GM12878 (cell line): ENCODE data around the gene GNAT1. TPM values are rescaled to one million over a fixed set of nuclear protein-coding genes. Genes with fewer than 3 reads are reported as not detected.

Experiments used
- CUX1 ChIP-seq: IDR thresholded peaks from 2 replicates; pipeline ENCODE4 v1.6.1; 2012; ENCODE audit warnings: improper control_type of control experiment, low read depth, low read length; ENCODE audit not compliant: insufficient replicate concordance
- IRF5 ChIP-seq: fragments of 450-650 bp; IDR thresholded peaks from 2 replicates; pipeline ENCODE4 v1.6.1; 2017; ENCODE audit warnings: borderline replicate concordance
- polyA plus RNA-seq, 11 experiments: library from polyadenylated mRNA; depleted of rRNA in 4 of 11; unstranded in 6 of 11; stranded (reverse) in 5 of 11; fragments of >200 nt; fragmentation: Nextera tagmentation in 4 of 11; fragmentation: Illumina TruSeq in 1 of 11; extraction: Ambion mirVana in 4 of 11; extraction: Trizol in 1 of 11; gene quantifications; 1 replicate in 1 of 11; 2 replicates in 10 of 11; pipeline versions ENCODE4 v1.2.1 to v1.2.3, GENCODE V29; 2011 to 2016; ENCODE audit warnings: inconsistent platforms in 2 of 11, missing spikeins in 2 of 11, low read depth in 1 of 11
- total RNA-seq, 4 experiments: library from RNA; depleted of rRNA in 3 of 4; stranded (reverse); fragments of >200 nt in 3 of 4; fragmentation: Illumina TruSeq in 1 of 4; extraction: Trizol in 1 of 4; gene quantifications; 2 replicates each; pipeline versions ENCODE4 v1.2.1 to v1.2.3, GENCODE V29; 2013 to 2021
- TF ChIP-seq, protein P1 (sequence below): fragments of 450-650 bp; IDR thresholded peaks from 2 replicates; pipeline ENCODE4 v1.6.1; 2016; ENCODE audit warnings: mild to moderate bottlenecking, moderate library complexity, borderline replicate concordance
- TF ChIP-seq, protein P2 (sequence below): fragments of 450-650 bp; conservative IDR thresholded peaks from 2 replicates; pipeline ENCODE4 v1.6.1; 2017; ENCODE audit warnings: mild to moderate bottlenecking, moderate library complexity

The GNAT1 gene
- total and polyA plus RNA-seq, 10 of the 15 experiments (the other 5 are each of a cell fraction or from before 2014, with no cell fraction given): not detected

- no peak for TF ChIP-seq CUX1
- TF ChIP-seq, protein P1, sequence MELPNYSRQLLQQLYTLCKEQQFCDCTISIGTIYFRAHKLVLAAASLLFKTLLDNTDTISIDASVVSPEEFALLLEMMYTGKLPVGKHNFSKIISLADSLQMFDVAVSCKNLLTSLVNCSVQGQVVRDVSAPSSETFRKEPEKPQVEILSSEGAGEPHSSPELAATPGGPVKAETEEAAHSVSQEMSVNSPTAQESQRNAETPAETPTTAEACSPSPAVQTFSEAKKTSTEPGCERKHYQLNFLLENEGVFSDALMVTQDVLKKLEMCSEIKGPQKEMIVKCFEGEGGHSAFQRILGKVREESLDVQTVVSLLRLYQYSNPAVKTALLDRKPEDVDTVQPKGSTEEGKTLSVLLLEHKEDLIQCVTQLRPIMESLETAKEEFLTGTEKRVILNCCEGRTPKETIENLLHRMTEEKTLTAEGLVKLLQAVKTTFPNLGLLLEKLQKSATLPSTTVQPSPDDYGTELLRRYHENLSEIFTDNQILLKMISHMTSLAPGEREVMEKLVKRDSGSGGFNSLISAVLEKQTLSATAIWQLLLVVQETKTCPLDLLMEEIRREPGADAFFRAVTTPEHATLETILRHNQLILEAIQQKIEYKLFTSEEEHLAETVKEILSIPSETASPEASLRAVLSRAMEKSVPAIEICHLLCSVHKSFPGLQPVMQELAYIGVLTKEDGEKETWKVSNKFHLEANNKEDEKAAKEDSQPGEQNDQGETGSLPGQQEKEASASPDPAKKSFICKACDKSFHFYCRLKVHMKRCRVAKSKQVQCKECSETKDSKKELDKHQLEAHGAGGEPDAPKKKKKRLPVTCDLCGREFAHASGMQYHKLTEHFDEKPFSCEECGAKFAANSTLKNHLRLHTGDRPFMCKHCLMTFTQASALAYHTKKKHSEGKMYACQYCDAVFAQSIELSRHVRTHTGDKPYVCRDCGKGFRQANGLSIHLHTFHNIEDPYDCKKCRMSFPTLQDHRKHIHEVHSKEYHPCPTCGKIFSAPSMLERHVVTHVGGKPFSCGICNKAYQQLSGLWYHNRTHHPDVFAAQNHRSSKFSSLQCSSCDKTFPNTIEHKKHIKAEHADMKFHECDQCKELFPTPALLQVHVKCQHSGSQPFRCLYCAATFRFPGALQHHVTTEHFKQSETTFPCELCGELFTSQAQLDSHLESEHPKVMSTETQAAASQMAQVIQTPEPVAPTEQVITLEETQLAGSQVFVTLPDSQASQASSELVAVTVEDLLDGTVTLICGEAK: no peak
- TF ChIP-seq, protein P2, sequence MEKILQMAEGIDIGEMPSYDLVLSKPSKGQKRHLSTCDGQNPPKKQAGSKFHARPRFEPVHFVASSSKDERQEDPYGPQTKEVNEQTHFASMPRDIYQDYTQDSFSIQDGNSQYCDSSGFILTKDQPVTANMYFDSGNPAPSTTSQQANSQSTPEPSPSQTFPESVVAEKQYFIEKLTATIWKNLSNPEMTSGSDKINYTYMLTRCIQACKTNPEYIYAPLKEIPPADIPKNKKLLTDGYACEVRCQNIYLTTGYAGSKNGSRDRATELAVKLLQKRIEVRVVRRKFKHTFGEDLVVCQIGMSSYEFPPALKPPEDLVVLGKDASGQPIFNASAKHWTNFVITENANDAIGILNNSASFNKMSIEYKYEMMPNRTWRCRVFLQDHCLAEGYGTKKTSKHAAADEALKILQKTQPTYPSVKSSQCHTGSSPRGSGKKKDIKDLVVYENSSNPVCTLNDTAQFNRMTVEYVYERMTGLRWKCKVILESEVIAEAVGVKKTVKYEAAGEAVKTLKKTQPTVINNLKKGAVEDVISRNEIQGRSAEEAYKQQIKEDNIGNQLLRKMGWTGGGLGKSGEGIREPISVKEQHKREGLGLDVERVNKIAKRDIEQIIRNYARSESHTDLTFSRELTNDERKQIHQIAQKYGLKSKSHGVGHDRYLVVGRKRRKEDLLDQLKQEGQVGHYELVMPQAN: no peak
- no peak for TF ChIP-seq IRF5
Observed at GRCh38 chr3:50230794-50231125, 39.4 kb downstream of the GNAT1 start (continued).
